ENCODE results near the gene PDE6A. TPM values are rescaled to one million over a fixed set of nuclear protein-coding genes. Genes with fewer than 3 reads are reported as not detected.

Gene PDE6A
- total and polyA plus RNA-seq, 12 donors, result 0.14 to 1.6 (median 0.86) TPM

DNA sequence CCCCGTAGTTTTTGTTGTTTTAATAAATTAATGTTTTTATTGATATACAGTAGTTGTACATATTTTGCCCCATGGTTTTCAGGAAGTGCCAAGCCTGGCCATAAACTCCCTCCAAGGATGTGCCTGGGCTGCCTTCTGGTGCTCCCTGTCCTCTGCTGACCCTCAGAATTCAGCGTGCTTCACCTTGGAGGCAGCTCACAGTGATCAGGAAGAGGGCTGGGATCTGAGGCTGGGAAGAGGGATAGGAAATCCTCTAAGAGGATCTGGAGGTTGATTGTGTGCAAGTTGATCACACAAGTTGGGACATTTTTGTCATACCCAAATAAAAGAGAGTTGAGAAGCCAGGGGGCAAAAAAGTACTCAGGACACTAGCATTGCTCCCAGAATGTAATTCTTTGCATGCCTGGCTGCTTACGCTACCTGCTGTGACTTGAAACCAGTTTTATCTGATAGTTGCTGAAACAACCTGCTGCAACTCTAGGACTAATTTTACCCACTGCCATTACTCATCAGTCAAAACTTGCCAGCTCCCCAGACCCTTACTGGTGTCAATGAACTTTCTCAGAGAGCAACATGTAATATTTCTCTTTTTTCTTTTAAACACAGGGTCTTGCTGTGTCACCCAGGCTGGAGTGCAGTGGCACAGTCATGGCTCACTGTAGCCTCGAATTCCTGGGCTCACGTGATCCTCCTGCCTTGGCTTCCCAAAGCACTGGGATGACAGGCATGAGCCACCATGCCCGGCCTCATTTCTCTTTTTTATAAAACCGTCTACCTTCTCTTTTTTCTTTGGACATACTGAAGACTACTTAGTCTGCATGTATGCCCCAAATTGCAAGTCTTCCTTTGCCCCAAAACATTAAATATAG lies 29.0 kb downstream of the PDE6A start:
- Histone ChIP-seq H3K27me3 (no peaks in the 10 kb centered on the region), H3K27ac (peak overlapping the region in 2 of 5 donors; percentile 44 to 47), H3K4me1 (replicated peaks in 1 of 2) (peaks cover 6 to 13% of the 10 kb centered on the region in 2 donors), H3K4me3 (no peak overlapping the region), H3K9me3 (replicated peaks in 1 of 3) (no peaks in the 10 kb centered on the region), H3K36me3 (replicated peaks in 1 of 2) (no peaks in the 10 kb centered on the region)
- peak in 1 of 2 donors; percentile 11 for TF ChIP-seq POLR2A (IDR thresholded peaks at IDR 0.05)
- TF ChIP-seq, protein P1, sequence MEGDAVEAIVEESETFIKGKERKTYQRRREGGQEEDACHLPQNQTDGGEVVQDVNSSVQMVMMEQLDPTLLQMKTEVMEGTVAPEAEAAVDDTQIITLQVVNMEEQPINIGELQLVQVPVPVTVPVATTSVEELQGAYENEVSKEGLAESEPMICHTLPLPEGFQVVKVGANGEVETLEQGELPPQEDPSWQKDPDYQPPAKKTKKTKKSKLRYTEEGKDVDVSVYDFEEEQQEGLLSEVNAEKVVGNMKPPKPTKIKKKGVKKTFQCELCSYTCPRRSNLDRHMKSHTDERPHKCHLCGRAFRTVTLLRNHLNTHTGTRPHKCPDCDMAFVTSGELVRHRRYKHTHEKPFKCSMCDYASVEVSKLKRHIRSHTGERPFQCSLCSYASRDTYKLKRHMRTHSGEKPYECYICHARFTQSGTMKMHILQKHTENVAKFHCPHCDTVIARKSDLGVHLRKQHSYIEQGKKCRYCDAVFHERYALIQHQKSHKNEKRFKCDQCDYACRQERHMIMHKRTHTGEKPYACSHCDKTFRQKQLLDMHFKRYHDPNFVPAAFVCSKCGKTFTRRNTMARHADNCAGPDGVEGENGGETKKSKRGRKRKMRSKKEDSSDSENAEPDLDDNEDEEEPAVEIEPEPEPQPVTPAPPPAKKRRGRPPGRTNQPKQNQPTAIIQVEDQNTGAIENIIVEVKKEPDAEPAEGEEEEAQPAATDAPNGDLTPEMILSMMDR (IDR thresholded peaks at IDR 0.05), result no peak
- intact Hi-C loops (cut with DNase I), result no loop called here
- peak in 1 of 7 donors; percentile 56 for DNase-seq
- 67 to 74% (median 72%) methylated on average over 6 to 7 of the region's 7 CpGs for WGBS, 4 donors

DNA sequence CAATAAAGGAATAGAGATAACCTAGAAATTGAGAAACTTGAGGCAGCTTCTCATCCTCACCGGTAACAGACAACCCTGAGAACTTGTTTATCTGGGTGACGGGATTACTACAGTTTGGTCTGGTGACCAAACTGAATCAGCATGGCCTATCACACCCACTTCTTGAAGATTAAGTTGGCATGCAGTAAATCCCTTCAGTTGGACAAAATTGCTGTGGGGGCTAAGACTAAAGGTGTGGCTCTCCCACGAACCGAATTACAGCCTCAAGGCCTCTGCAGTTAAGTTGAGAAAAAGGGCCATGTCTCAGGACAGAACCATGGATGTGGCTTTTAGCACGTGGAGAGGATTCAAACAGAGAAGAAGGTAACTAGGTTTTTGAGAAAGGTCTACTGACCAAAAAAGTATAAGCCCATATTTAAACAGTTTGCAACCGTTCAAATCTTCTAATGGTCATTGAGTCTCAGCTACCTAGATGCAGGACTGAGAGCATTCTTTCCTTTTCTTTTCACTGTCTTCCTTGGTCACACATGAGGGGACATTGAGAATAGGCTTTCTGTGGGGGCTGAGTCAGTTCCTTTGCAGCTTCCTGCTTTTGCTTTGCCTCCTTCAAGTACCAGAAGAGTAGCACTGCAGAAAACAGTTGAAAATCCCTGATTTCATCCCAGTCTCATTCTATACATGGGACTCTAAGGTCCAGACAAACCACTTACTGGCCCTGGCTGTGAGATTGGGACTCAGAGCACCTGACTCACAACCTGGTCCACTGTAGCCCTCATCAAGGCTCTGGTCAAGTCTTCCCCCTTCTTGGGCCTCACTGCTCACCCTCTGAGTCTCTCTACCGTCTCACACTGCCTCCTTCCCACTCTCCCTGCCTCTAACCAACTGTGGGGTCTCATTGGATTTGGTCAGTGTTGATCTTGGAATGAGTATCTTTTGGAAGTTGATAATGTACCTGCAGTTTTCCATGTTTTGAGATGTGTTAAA lies 30.9 kb downstream of the PDE6A start:
- Histone ChIP-seq H3K9me3 (replicated peaks in 1 of 3) (no peaks in the 10 kb centered on the region), H3K27me3 (no peaks in the 10 kb centered on the region), H3K36me3 (replicated peaks in 1 of 2) (no peaks in the 10 kb centered on the region), H3K4me3 (no peak overlapping the region), H3K27ac (no peak overlapping the region), H3K4me1 (replicated peaks in 1 of 2) (peaks cover 6 to 13% of the 10 kb centered on the region in 2 donors)
- DNase-seq, result no peak
- WGBS, 4 donors, result 82 to 88% (median 85%) methylated on average over 7 of the region's 7 CpGs
- intact Hi-C loops (cut with DNase I), result no loop called here
- no peak for TF ChIP-seq POLR2A (IDR thresholded peaks at IDR 0.05)
- TF ChIP-seq, protein P1 (IDR thresholded peaks at IDR 0.05), result no peak

DNA sequence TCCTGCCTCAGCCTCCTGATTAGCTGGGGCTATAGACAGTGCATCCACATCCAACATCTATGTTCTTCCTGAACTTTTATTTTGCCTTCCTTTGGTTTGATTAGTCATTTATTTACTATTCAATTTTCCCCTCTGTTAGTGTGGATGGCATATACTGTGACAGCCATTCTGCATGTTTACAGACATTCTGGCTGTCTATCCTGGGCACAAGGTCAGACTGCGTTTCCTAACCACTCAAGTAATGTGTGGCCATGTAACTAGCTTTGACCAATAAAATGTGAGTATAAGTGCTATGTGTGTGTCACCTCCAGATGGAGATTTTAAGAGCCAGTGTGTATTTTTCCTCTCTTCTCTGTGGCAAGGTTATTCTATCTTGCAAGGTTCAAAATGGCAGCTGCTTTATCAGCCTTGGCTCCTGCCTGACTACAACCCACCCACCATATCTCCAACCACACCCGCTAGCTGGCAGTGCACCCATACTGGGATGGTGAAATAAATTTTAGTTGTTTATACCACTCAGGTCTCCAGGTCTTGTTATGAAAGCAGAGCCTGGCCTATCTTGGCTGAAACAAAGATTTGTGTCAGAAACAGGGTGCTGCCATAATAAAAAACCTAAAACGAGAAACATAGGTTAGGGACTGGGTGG lies 32.2 kb downstream of the PDE6A start:
- no peaks in the 10 kb centered on the region for H3K9me3 ChIP-seq (replicated peaks in 1 of 3)
- TF ChIP-seq, protein P1 (IDR thresholded peaks at IDR 0.05), result no peak
- TF ChIP-seq POLR2A (IDR thresholded peaks at IDR 0.05), result no peak
- H3K27me3 ChIP-seq, result no peaks in the 10 kb centered on the region
- peak in 1 of 7 donors; percentile 49 for DNase-seq
- intact Hi-C loops (cut with DNase I), result no loop called here
- 68 to 79% (median 73%) methylated on average over 3 of the region's 3 CpGs for WGBS, 4 donors
- peaks cover 6 to 13% of the 10 kb centered on the region in 2 donors for H3K4me1 ChIP-seq (replicated peaks in 1 of 2)
- peak overlapping the region in 2 of 5 donors; percentile 20 to 31 for H3K27ac ChIP-seq
- no peaks in the 10 kb centered on the region for H3K36me3 ChIP-seq (replicated peaks in 1 of 2)
- H3K4me3 ChIP-seq, result no peak overlapping the region

Data from adrenal gland (tissue), 12 donors.